Gastrocnemius medialis (tissue), 4 donors: Measurements from ENCODE around the gene PDZD4.

ENCODE experiments used
- POLR2A ChIP-seq, 2 donors: fragments of 450-650 bp; IDR thresholded peaks; one replicate each; pipeline ENCODE4 v1.6.1; 2017; ENCODE audit warnings: antibody characterized with exemption in 2 of 2, mild to moderate bottlenecking in 2 of 2, moderate library complexity in 2 of 2
- TF ChIP-seq, protein P1 (sequence below), 5 experiments: fragments of 450-650 bp in 3 of 5; fragments of 200-600 bp in 2 of 5; sonication (generic) in 2 of 5; IDR thresholded peaks in 4 of 5; conservative IDR thresholded peaks in 1 of 5; 1 replicate in 4 of 5; 2 replicates in 1 of 5; pipeline ENCODE4 v1.5.1; 2016 to 2019; ENCODE audit warnings: antibody characterized with exemption in 5 of 5, mild to moderate bottlenecking in 3 of 5, moderate library complexity in 3 of 5

DNA sequence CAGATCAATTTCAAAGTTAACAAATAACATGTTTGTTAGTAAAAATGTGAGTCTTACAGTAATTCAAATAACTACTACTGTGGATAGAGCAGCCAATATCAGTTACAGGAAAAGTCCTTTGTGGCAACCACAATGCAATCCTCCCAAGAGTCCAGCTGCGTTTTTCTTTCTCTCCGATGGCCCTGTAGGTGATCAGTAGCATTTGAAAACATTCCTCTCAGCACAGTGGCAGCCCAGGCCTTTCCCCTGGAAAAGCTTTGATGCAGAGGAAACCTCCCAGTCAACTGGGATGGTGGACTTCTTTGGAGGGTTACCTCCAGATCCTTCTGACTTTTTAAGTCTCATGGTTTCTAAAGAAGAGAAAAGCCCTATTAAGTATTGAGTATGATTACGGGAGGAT is 18.0 kb upstream of the PDZD4 start:
- TF ChIP-seq, protein P1, sequence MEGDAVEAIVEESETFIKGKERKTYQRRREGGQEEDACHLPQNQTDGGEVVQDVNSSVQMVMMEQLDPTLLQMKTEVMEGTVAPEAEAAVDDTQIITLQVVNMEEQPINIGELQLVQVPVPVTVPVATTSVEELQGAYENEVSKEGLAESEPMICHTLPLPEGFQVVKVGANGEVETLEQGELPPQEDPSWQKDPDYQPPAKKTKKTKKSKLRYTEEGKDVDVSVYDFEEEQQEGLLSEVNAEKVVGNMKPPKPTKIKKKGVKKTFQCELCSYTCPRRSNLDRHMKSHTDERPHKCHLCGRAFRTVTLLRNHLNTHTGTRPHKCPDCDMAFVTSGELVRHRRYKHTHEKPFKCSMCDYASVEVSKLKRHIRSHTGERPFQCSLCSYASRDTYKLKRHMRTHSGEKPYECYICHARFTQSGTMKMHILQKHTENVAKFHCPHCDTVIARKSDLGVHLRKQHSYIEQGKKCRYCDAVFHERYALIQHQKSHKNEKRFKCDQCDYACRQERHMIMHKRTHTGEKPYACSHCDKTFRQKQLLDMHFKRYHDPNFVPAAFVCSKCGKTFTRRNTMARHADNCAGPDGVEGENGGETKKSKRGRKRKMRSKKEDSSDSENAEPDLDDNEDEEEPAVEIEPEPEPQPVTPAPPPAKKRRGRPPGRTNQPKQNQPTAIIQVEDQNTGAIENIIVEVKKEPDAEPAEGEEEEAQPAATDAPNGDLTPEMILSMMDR (IDR thresholded peaks at IDR 0.05 in 4 of 5, conservative IDR thresholded peaks at IDR 0.05 in 1 of 5) = no peak
- no peak for TF ChIP-seq POLR2A (IDR thresholded peaks at IDR 0.05)
